ENCODE measurements around the gene CDCP1. TPM values are rescaled to one million over a fixed set of nuclear protein-coding genes. Genes with fewer than 3 reads are reported as not detected.
"Not testable (repeated sequence)": the region's sequence is repeated elsewhere in the genome, so short reads cannot be mapped to it uniquely, and the experiment has no call there.

The CDCP1 gene
- total RNA-seq, 2 donors from 2014 or later: 3.4 to 7.3 TPM

- Histone ChIP-seq H3K36me3 (no peaks in the 10 kb centered on the region), H3K9me3 (no peaks in the 10 kb centered on the region), H3K4me1 (ENCODE audit: control insufficient read depth in 1 of 2, low read depth in 2 of 2) (peaks cover 10 to 25% of the 10 kb centered on the region in 2 donors), H3K4me3 (no peak overlapping the region), H3K27me3 (replicated peaks; ENCODE audit: insufficient read depth) (no peaks in the 10 kb centered on the region), H3K27ac (peak overlapping the region; percentile 26 to 32)
- no peak for DNase-seq (ENCODE audit: low spot score)
- no peak for ATAC-seq (ENCODE audit: insufficient number of reproducible peaks, low FRiP score, low read depth)
- TF ChIP-seq CTCF (IDR thresholded peaks at IDR 0.05): no peak
Measured at GRCh38 chr3:45082142-45082538, 64.0 kb downstream of the CDCP1 start.

GRCh38 chr3:45081506-45082141 is 64.6 kb downstream of the CDCP1 start:
- H3K4me3 ChIP-seq: no peak overlapping the region
- no peak for TF ChIP-seq CTCF (IDR thresholded peaks at IDR 0.05)

GRCh38 chr3:45080824-45081223 is 65.4 kb downstream of the CDCP1 start:
- Histone ChIP-seq H3K4me1 (ENCODE audit: control insufficient read depth in 1 of 2, low read depth in 2 of 2) (peaks cover 10 to 19% of the 10 kb centered on the region in 2 donors), H3K36me3 (no peaks in the 10 kb centered on the region), H3K27ac (no peak overlapping the region), H3K27me3 (replicated peaks; ENCODE audit: insufficient read depth) (no peaks in the 10 kb centered on the region), H3K4me3 (no peak overlapping the region), H3K9me3 (no peaks in the 10 kb centered on the region)
- ATAC-seq (ENCODE audit: insufficient number of reproducible peaks, low FRiP score, low read depth) (no peak), DNase-seq (ENCODE audit: low spot score) (no peak)
- TF ChIP-seq CTCF (IDR thresholded peaks at IDR 0.05): no peak

More at GRCh38 chr3:45081506-45082141, 64.6 kb downstream of the CDCP1 start:
- Histone ChIP-seq H3K27me3 (replicated peaks; ENCODE audit: insufficient read depth) (no peaks in the 10 kb centered on the region), H3K9me3 (no peaks in the 10 kb centered on the region), H3K27ac (peak overlapping the region; percentile 26 to 32), H3K36me3 (no peaks in the 10 kb centered on the region), H3K4me1 (ENCODE audit: control insufficient read depth in 1 of 2, low read depth in 2 of 2) (peaks cover 10 to 20% of the 10 kb centered on the region in 2 donors)
- no peak for ATAC-seq (ENCODE audit: insufficient number of reproducible peaks, low FRiP score, low read depth)
- DNase-seq (ENCODE audit: low spot score): no peak

GRCh38 chr3:45079715-45080114 is 66.5 kb downstream of the CDCP1 start:
- Histone ChIP-seq H3K4me1 (ENCODE audit: control insufficient read depth in 1 of 2, low read depth in 2 of 2) (peaks cover 10 to 18% of the 10 kb centered on the region in 2 donors), H3K36me3 (no peaks in the 10 kb centered on the region), H3K27me3 (replicated peaks; ENCODE audit: insufficient read depth) (no peaks in the 10 kb centered on the region), H3K9me3 (no peaks in the 10 kb centered on the region), H3K27ac (no peak overlapping the region), H3K4me3 (no peak overlapping the region)
- DNase-seq (ENCODE audit: low spot score): no peak
- TF ChIP-seq CTCF (IDR thresholded peaks at IDR 0.05): no peak
- ATAC-seq (ENCODE audit: insufficient number of reproducible peaks, low FRiP score, low read depth): no peak

DNA sequence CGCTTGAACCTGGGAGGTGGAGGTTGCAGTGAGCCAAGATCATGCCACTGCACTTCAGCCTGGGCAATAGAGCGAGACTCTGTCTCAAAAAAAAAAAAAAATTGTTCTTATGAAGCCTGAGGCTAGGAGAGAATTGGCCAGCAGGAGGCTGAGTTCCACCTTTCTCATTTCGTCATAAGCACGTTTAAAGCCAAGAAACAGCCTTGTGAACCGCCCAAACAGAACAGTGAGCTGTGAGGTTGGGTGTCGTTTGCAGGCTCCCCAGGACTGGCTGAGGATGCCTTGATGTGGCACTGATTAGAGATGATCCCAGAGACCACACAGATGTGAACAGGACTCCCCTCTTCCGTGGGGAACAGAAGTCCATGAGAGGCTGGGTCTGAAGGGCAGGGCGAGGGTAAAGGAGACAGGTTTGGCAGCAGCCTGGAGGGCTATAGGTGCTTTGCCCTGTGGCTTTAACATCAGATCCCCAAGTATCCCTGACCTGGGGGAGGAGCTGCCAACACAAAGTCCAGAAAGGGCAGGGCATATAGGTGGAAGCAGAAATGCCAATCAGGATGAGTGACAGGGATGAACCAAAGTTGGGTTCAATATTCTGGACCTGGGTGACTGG is 67.2 kb downstream of the CDCP1 start:
- no peak for DNase-seq (ENCODE audit: low spot score)
- no peak overlapping the region for H3K4me3 ChIP-seq
- ATAC-seq (ENCODE audit: insufficient number of reproducible peaks, low FRiP score, low read depth): no peak
- no peaks in the 10 kb centered on the region for H3K27me3 ChIP-seq (replicated peaks; ENCODE audit: insufficient read depth)
- H3K36me3 ChIP-seq: no peaks in the 10 kb centered on the region
- TF ChIP-seq CTCF (IDR thresholded peaks at IDR 0.05): no peak
- no peak overlapping the region for H3K27ac ChIP-seq
- peaks cover 10 to 15% of the 10 kb centered on the region in 2 donors for H3K4me1 ChIP-seq (ENCODE audit: control insufficient read depth in 1 of 2, low read depth in 2 of 2)
- H3K9me3 ChIP-seq: no peaks in the 10 kb centered on the region

DNA sequence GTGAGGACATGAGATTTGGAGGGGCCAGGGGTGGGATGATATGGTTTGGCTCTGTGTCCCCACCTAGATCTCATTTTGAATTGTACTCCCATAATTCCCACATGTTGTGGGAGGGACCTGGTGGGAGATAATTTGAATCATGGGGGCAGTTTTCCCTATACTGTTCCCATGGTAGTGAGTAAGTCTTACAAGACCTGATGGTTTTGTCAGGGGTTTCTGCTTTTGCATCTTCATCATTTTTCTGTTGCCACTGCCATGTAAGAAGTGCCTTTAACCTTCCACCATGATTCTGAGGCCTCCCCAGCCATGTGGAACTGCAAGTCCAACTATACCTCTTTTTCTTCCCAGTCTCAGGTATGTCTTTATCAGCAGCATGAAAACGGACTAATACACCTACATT is 67.9 kb downstream of the CDCP1 start:
- not testable (repeated sequence) for DNase-seq (ENCODE audit: low spot score); ATAC-seq (ENCODE audit: insufficient number of reproducible peaks, low FRiP score, low read depth); H3K4me3 ChIP-seq; H3K27me3 ChIP-seq (replicated peaks; ENCODE audit: insufficient read depth); H3K36me3 ChIP-seq; H3K9me3 ChIP-seq; H3K27ac ChIP-seq
- peaks cover 10 to 15% of the 10 kb centered on the region in 2 donors for H3K4me1 ChIP-seq (ENCODE audit: control insufficient read depth in 1 of 2, low read depth in 2 of 2)
